GM18502 (cell line): Measurements from ENCODE around the gene PPP6C.
A peak's percentile ranks its signal among the peaks of the same experiment; 100 is the strongest.
"Not testable (repeated sequence)": the region's sequence is repeated elsewhere in the genome, so short reads cannot be mapped to it uniquely, and the experiment has no call there.

ENCODE experiments used
- ATAC-seq: cut with Tn5 transposase; IDR thresholded peaks from one replicate; pipeline ENCODE4 v1.9.1; 2021; ENCODE audit warnings: mild to moderate bottlenecking; ENCODE audit not compliant: unreplicated experiment, poor library complexity

PPP6C gene

DNA sequence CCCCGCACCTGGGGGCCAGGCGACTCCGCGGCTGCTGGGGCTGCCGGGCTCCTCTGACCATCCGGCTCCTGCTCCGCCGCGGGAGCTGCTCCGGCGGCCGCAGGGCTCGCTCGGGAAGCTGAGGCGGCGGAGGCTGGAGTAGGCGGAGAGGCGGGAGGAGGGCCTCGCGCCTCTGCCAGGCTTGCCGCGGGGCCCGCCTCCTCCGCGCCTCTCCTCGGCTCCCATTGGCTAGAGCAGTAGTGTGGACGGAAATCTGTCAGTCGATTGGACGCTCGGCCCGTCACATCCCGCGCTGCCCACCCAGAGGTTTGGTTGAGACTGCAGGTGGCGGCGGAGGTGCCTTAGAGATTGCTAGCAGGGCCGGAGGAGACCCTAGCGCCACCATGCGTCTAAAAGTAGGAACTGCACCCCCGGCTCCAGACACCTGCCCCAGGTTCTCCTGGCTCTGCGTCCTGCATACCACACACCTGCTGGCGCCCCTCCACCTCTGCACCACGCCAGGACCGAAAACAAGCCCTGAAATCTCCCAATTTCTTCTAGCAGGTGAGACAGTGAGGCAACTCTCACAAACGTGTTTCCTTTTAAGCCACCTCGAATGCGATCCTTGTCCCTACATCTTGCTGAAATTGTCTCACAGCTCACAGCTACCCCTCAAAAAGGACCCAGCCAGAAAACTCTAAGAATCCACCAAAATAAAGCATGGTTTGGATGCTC, 46.1 kb downstream of the PPP6C start, which contains the start of gene SCAI:
SCAI (minus strand) TSS at position 152 of the 714 bp plus-strand sequence; CDS start at position 61, 91 bp downstream.
- peak; percentile 98 for ATAC-seq

DNA sequence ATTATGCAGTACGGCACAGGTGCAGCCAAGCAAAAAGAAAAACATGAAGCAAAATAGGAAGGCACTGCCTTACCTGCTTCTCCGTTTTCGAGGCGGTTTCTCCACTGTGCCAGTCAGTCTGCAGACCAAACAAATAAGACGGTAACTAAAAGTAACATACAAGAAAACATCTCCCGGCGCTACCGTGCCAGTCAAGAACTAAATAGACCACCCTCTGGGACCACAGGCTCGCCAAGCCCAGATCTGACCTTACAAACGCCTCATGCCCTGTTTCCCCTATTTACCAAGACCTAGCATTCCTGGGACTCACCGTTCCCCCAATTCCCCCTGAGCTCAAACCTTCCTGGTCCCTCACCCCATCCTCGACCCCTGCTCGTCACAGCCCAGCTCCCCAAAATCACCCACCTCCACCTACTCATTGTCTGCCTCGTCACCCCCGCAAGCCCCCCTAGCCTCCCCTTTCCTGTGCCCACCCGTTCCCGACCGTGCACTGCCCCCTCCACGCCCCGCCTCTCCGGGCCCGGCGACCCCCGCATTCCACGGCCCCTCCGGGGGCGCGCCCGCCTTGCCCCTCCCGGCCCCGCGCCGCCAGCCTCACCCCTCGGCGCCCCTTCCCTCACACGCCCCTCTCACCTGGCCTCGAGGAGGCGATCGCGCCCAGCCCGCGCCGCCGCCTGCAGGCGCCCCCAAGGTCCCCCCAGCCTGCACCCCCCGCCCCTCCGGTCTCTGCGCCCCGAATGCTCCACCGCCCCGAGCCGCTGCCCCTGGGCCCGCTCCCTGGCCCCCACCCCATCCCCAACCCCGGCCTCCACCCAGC, 46.8 kb downstream of the PPP6C start:
- ATAC-seq: peak; percentile 23

DNA sequence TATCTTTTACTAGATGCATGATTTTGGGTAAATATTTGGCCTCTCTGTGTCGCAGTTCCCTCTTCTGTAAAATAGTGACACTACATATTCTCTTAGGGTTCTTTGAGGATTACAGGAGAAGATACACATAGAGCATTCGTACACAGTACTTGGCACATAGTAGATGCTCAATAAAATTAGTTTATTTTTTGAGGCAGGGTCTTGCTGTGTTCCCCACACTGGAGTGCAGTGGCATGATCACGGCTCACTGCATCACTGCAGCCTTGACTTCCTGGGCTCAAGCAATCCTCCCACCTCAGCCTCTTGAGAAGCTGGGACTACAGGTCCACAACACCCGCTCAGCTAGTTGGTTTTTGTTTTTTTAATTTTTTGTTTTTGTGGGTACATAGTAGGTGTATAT, 47.9 kb downstream of the PPP6C start:
- no peak for ATAC-seq

DNA sequence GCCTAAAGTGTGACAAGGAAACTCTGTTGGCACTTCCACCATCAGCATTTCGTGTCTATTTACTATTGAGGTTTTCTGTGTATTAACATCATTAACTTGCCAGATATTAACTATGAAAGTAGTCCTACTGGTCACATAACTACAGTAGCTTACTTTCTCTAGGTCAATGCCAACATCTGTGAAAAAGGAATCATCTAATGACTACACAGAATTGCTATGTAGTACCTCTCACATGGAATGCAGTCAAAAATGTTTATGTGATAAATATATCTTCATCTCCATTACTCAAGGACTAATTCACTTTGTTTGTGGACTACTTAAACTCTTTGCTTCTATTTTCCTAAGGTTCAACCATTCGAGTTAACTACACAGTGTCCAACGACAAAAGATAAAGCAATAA, 48.4 kb downstream of the PPP6C start:
- no peak for ATAC-seq

DNA sequence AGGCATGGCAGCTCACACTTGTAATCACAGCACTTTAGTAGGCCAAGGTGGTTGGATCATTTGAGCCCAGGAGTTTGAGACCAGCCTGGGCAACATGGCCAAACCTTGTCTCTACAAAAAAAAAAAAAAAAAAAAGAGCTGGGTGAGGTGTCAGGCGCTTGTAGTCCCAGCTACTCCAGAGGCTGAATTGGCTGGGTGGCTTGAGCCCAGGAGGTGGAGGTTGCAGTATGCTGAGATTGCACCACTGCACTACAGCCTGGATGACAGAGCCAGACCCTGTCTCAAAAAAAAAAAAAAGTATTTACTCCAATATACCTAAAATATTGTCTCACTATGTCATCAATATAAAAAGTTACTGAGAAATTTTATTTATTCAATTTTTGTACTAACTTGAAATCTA, 49.0 kb downstream of the PPP6C start:
- no peak for ATAC-seq

DNA sequence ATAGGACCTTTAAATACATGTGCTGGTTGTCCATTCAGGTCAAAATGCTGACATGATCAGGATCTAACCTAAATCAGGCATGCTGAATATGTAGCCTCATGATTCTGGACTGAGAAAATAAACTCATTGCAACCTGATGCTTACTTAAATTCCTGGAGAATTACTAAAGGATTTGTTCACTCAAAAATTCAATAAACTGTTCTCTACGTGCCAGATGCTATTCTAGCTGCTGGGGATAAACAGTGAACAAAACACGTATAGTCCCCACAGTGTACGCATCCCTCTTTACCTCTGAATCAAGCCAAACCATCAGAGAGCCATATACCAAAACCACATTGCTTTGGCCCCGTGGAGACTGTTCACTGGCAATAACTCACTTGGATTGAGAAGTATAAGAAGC, 52.4 kb downstream of the PPP6C start:
- ATAC-seq: no peak

DNA sequence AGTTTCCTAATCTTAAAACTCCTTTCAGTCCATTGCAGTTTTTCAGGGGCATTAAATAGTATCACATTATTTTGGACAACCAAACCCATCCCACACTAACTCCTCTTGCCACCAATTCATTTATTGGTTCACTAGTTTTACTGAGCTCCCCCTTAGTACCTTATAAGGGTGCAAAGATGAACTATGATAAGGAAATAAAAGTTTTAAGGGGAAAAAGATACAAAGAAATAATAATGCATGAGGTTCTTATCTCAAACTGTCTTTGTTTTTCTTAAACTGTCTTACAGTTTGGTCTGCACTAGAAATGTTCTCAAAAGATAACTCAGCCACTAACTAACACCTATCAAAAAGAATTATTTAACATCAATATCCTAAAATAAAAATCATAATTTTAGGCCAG, 54.6 kb downstream of the PPP6C start:
- ATAC-seq: no peak

DNA sequence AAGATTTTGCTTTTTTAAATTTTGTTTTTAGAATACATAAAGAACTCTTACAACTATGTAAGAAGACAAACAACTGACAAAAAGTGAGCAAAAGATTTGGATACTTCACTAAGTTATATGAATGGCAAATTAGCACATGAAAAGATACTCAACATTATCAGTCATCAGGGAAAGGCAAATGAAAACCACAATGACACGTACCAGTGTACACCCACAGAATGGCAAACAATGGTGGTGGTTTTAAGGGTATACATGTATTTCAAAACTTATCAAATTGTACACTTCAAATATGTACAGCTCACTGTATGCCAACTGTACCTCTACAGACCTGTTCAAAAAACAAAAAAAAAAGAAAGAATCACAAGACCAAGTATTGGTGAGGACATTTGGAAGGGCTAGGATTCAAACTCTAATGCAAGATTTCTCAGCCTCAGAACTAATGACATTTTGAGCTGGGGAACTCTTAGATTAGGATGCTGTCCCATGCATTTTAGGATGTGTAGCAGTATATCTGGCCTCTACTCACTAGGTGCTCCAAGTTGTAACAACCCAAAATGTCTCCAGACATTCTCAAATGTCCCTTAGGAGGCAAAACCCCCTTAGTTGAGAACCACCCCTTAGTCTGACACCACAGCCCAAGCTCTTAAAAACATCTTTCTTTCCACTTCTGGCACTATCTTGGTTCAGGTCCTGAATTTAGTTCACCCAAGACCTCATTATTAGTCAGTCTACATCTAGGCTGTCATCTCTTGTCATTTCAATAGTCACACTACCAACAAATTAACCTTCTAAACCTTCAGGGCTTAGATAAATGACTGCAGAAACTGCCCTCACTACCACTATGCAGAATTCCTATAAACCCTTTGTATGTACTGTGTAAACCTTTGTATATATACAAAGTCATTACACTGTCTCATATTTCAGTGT, 55.9 kb downstream of the PPP6C start:
- ATAC-seq: no peak

DNA sequence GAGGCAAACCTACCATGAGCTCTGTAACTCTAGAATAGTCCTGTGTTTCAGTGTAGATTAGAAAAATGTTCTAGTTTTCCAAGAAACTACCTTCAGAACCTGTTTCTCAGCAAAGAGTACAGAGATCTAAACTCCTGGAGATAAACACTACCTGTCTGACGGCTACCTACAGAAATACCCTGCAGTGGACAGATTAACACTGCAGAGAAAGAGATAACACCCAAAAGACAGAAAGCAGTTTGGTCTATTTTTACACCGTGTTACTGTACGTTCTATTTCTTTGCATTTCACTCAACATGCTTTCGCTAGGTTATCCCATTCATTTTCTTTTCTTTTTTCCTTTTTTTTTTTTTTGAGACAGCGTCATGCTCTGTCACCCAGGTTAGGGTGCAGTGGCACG, 57.8 kb downstream of the PPP6C start:
- no peak for ATAC-seq

DNA sequence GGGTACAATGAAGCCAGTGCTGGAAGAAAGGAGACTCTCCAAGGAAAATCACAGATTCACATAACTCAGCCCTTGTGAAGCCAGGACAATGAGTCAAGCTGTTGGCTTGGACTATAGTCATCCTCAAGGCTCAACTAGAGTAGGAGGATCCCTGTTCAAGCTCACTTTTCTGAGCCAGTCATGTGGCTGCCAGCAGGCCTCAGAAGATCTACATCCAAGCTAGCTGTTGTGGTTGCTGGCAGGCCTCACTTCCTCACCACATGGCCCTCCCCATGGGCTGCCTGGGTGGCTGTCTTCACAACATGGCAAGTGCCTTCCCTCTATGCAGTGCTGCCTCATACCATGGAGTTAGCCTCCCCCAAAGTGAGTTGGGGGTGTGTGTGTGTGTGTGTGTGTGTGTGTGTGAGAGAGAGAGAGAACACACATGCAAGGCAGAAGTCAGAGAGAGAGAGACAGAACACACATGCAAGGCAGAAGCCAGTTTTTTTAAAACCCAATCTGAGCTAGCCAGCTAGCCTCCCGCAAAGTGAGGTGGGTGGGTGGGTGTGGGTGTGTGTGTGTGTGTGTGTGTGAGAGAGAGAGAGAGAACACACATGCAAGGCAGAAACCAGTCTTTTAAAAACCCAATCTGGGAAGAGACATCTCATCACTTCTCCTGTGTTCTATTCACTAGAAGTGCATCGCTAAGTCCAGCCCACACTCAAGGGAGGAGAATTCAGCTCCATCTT, 63.4 kb downstream of the PPP6C start:
- ATAC-seq: peak; percentile 94

DNA sequence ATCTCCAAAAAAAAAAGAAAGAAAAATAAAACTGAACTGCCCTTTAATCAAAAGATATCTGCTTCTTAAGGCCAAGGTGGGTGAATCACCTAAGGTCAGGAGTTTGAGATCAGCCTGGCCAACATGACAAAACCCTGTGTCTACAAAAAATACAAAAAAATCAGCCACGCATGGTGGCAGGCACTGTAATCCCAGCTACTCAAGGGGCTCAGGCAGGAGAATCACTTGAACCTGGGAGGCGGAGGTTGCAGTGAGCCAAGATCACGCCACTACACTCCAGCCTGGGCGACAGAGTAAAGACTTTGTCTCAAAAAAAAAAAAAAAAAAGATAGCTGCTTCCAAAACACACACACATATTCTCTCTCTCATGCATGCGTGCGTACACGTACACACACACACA, 64.1 kb downstream of the PPP6C start:
- ATAC-seq: no peak

DNA sequence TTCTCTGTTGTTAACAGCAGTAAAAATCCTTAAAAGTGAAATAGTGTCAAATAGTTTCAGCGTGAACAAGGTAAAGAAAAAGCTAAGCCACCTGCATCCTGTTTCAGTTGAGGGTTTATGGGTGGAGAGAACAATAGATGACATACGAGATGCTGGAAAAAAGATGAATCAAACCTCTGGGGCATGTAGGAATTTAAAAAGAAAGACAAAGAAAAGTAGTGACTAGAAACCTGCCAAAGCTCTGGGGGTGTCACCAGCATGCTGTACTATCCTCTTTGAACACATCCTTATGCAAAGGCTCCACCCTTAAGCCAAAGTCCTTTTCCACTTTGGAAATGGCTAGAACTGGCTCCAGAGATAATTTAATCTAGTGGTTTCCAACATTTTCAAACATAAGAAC, 68.5 kb downstream of the PPP6C start:
- ATAC-seq: no peak

DNA sequence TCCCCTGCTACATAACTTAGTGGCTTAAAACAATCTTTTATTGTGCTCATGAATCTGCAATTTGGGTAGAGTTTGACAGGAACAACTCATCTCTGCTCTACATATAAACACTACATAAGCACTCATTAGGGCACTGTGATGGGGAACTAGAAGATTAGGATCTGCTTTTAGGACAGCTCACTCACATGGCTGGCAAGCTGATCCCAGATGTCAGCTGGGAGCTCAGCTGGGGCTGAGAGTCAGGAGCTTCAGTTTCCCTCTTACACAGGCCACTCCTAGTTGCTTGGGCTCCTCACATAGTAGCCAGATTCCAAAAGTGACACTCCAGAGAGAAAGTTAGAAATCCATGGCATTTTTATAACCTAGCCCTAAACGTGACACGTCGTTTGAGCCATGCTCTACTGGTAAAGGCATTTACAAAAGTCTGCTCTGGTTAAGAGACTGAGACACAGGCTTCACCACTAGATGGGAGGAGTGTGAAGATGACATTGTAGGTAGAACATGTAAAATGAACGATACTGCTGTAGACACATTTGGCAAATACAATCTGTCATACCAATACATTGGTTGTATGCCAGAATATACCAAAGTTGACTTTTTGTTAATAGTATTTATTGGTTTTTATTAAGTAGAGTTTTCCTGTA, 69.8 kb downstream of the PPP6C start:
- ATAC-seq: no peak

DNA sequence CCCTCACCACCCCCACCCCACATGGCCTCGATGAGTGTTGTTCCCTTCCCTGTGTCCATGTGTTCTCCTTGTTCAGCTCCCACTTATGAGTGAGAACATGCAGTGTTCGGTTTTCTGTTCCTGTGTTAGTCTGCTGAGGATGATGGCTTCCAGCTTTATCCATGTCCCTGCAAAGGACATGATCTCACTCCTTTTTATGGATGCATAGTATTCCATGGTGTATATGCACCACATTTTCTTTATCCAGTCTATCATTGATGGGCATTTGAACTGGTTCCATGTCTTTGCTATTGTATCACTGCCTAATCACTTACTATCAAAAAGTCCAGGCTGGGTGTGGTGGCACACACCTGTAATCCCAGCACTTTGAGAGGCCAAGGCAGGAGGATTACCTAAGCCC, 70.9 kb downstream of the PPP6C start:
- not testable (repeated sequence) for ATAC-seq

DNA sequence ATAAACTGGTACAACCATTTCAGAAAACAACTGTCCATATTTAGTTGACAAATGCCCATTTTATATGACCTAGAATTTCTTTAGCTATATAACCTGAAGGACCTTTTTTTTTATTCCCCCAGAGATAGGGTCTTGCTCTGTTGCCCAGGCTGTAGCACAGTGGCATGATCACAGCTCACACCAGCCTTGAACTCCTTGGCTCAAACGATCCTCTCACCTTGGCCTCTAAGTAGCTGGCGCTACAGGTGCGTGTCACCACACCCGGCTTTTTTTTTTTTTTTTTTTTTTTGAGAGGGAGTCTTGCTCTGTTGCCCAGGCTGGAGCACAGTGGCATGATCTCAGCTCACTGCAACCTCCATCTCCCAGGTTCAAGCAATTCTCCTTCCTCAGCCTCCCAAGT, 75.1 kb downstream of the PPP6C start:
- ATAC-seq: not testable (repeated sequence)

DNA sequence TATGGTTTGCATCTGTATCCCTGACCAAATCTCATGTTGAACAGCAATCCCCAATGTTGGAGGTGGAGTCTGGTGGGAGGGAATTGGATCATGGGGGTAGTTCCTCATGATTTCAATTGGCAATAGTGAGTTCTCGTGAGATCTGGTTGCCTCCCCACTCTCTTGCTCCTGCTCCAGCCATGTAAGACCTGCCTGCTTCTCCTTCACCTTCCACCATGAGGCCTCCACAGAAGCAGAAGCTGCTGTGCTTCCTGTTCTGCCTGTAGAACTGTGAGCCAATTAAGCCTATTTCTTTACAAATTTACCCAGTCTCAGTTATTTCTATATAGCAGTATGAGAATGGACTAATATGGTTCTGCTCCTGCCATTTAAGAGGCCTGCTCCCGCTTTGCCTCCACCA, 79.1 kb downstream of the PPP6C start:
- no peak for ATAC-seq

DNA sequence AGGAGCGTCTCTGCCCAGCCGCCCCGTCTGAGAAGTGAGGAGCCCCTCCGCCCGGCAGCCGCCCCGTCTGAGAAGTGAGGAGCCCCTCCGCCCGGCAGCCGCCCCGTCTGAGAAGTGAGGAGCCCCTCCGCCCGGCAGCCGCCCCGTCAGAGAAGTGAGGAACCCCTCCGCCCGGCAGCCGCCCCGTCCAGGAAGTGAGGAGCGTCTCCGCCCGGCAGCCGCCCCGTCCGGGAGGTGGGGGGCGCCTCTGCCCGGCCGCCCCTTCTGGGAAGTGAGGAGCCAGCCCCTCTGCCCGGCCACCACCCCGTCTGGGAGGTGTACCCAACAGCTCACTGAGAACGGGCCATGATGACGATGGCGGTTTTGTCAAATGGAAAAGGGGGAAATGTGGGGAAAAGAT, 81.1 kb downstream of the PPP6C start:
- ATAC-seq: not testable (repeated sequence)

DNA sequence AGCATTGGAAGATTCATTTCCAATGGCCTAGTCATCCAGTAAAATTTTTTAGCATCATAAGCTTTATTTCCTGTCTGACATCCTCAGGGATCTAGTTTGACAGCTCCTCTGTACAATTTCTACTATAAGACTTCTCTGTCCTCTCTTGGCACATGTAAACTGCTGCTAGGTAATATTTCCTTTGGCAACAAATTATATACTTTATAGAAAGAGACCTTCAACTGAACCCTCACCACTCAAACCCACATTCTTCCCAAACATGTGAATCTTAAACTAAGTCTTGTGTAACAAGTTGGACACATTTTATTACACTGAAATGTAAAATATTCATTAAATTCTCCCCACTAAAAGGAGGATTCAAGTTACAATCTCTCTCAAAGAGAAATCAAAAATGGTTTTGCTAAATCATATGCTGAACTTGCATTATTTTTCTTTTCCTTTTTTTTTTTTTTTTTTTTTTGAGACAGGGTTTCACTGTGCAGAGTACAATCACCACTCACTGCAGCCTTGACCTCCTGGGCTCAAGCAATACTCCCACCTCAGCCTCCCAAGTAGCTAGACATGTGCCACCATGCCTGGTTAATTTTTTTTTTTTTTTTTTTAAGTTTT, 83.2 kb downstream of the PPP6C start:
- ATAC-seq: no peak

DNA sequence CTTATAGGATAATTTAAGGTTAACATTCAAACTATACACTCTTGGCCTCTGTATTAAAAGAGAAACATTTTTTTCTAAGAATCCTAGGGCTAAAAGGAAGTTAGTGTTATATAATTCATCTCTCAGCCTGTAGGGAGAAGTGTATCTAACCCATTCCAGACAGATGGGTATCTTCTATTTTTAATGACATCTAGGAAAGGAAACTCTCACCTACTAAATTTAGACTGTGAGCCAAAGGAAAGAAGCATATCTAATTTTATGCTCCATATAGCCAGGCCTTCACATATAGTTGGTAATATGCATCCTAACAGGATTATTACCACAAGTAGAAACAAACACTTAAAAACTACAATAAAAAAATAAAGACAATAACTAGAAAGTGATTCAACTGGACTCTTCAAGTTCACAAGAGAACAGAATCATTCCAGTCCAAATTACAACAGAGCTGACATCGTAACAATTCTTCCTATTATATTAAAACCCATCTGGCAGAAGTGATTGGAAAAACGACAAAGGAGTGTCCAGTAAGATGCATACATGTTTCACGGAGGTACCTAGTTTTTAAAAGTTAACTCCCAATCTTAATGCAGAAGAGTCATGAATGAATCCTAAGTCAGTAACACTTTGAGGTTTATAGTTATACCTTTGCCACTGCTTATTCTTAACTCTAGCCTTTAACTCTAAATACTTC, 85.7 kb downstream of the PPP6C start:
- ATAC-seq: no peak
